GM19023 (cell line): ENCODE measurements around the gene ZNF320.
"Not testable (repeated sequence)": the region's sequence is repeated elsewhere in the genome, so short reads cannot be mapped to it uniquely, and the experiment has no call there.

Experiments used
- ATAC-seq: cut with Tn5 transposase; IDR thresholded peaks from one replicate; pipeline ENCODE4 v1.9.1; 2021; ENCODE audit warnings: mild to moderate bottlenecking, moderate library complexity; ENCODE audit not compliant: unreplicated experiment

ZNF320 gene

DNA sequence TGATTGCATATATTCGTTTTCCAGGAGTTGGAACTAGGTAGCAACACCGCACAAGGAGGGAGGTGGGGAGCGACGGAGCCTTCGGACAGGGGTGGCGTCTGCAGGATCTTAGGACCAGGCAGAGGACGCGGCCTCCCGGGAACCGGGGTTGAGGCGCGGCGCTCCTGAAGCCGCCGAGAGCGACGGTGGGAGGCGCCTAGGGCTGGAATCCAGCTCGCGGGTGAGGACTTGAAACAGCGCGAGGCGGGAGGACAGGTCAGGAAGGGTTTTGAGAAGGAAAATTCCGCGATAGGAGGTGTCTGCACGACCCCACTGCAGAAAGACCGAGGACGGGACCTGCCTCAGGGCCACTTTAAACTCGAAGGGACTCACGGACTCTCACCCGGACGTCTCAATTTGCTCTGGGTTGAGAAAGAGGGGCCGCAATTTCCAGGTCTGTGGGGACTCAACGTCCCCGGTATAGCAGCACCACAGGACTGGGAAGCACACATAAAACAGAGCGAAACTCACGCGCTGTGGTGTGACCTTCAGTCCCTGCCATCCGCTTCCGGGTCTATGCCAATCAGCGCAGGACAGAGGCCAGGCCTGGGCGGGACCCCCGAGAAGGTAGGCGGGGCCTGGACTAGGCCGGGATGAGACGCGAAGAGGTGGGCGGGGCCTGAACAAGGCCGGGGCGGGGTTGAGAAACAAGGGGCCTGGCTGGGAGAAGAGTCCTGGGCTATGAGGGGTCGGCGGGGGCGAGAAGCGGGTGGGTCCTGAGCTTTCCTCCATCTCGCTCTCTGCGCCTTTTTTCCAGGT lies at the start of gene ZNF320:
Gene ZNF320, minus strand, starts transcription at position 498 of the 798 bp plus-strand sequence. CDS start 7,380 bp downstream, outside the sequence.
- peak; percentile 96 for ATAC-seq

DNA sequence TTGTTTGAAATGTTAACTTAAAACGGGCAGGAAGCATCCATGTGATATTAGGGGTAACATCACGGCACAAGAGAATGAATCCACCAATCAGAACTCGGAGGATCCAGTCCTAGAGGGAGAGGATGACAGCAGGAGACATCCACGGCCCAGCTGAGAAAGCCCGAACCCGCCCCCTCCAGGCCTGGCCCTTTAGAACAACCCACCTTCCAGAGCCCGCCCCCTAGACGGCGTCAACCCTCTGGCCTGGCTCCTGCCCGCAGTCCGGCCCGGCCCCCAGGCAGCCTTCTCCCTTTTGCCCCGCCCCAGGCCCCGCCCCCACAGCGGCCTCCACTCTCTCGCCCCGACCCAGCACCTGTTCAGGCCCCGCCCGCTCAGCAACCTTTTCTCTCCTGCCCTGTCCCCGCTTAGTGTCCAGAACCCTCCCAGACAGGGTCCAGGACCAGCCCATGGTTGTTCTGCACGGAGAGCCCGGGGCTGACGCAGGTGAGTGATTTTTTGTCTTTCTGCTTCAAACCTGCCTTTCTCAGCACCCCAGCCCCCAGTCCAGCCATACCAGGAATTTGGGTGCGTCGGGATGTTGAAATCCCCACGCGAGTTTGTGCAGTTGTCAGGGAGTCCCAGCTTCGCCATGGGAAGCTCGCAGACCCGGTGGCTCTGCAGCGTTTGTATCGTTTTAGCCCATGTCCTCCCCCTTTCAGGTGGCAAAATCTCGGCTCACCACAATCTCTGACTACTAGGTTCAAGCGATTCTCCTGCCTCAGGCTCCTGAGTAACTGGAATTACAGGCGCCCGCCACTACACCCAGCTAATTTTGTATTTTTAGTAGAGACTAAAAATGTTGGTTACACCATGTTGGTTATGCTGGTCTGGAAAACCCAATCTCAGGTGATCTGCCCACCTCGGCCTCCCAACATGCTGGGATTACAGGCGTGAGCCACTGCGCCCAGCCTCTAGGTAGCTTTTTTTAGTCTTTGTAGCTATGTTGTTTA lies 49.2 kb upstream of the ZNF320 start:
- ATAC-seq = no peak

DNA sequence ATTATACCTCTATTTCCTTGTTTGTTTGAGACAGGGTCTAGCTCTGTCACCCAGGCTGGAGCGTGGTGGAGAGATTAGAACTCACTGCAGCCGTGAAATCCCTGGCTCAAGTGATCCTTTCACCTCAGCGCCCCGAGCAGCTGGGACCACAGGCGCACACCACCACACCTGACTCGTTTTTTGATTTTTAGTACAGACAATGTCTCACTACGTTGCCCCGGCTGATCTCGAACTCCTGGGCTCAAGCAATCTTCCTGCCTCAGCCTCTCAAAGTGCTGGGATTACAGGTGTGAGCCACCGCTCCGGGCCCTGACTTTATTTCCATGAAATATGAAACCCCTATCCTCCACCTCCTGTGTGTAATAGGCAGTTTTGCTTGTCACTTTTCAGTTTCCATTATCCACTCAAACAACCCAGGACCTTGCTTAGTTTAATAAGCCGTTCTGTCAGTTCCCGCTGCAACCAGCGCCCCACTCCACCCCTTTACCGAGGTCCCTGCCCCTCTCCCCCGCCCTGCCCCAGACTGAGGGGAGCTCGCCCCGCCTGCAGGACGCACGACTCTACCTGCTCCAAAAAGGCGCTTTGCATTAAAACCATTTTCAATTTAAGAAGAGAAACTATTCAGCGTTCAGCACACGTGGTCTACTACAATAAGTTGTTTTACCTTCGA lies 48.4 kb upstream of the ZNF320 start:
- no peak for ATAC-seq

DNA sequence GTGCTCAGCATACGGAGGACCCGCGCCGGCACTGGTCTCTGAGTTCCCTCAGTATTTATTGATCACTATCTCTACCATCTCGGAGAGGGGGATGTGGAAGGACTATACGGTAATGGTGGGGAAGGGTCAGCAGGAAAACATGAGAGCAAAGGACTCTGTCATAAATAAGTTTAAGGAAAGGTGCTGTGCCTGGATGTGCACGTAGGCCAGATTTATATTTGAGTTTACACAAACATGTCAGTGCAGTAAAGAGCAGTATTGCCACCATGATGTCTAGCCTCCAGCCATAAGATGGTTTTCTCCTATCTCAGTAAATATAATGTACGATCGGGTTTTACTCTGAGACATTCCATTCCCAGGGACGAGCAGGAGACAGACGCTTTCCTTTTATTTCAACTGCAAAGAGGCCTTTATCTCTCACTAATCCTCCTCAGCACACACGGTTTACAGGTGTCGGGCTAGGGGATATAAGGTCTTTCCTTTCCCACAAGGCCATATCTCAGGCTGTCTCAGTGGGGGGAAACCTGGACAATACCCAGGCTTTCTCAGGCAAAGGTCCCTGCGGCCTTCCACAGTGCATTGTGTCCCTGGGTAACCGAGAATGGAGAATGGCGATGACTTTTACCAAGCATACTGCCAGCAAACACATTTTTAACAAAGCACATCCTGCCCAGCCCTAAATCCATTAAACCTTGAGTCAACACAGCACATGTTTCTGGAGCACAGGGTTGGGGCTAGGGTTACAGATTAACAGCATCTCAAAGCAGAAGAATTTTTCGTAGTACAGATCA lies 47.5 kb upstream of the ZNF320 start:
- ATAC-seq = not testable (repeated sequence)

DNA sequence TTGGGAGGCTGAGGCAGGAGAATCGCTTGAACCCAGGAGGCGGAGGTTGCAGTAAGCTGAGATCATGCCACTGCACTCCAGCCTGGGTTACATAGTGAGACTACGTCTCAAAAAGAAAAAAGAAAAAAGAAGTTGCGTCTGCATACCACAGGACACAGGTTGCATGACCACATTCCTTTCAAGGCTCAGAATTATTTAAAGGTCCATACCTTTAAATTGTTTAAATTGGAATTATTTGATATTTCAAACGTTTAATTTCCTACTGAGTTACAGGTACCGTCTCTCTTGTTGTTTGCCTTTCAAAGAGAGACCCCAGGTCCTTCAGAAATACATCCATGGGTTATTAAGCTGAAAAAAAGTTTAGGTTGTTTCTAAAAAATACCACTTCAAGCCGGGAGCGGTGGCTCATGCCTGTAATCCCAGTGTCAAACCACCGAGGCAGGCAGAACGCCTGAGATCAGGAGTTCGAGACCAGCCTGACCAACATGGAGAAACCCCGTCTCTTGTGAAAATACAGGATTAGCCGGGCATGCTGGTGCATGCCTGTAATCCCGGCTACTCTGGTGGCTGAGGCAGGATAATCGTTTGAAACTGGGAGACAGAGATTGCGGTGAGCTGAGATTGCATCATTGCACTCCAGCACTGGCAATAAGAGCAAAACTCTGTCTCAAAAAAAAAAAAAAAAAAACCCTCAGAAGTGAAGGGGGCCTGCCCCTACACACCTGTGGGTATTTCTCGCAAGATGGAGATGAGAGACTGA lies 46.6 kb upstream of the ZNF320 start:
- no peak for ATAC-seq

DNA sequence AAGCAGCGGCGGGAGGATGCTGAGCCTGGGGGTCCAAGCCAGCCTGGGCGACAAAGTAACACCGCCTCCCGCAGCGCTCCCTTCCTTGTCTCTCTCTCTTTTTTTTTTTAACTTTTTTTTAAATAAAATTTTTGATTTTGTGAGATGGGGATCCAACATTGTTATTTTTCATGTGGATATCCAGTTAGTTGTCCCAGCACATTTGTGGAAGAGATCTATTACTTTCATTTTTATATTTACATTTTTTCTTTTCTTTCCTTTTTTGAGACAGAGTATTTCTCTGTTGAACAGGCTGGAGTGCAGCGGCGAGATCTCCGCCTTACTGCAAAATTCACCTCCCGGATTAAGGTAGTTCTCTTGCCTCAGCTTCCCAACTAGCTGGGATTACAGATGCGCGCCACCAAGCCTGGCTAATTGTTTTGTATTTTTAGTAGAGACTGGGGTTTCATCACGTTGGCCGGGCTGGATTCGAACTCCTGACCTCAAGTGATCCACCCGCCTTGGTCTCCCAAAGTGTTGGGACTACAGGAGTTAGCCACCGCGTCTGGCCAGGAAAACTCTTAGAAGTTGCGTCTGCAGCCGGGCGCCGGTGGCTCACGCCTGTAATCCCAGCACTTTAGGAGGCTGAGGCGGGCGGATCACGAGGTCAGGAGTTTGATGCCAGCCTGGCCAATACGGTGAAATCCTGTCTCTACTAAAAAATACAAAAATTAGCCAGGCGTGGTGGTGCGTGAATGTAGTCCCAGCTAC lies 45.9 kb upstream of the ZNF320 start:
- no peak for ATAC-seq

DNA sequence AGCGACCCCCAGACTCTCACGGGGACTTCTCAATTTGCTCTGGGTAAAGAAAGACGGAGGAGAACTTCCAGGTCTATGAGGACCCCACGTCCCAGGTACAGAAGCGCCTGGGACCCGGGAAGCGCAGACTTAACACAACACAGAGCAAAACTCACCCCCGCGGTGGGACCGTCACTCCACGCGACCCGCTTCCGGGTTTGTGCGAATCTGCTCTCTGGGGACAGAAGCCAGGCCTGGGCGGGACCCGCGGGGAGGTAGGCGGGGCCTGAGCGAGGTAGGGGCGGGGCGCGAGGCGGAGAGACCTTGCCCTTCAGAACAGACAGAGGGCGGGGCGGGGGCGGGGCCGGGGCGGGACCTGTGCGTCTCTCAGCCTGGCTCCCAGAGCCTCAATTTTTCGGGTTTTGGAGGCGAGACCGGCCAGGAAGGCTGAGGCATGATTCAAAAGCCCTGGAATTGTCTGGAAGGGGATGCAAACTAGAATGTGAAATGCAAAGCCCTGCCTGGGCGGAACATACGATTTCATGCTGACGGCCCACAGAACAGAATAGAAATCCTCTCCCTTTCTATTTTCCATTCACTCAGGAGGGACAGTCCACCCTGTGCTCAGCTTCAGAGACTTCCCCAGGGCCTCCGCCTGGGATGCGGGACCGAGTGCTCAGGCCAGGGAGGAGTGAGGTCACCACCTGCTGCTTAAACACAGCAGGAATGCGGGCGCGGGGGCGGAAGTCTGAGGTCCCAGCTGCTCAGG lies 45.1 kb upstream of the ZNF320 start:
- peak; percentile 97 for ATAC-seq

DNA sequence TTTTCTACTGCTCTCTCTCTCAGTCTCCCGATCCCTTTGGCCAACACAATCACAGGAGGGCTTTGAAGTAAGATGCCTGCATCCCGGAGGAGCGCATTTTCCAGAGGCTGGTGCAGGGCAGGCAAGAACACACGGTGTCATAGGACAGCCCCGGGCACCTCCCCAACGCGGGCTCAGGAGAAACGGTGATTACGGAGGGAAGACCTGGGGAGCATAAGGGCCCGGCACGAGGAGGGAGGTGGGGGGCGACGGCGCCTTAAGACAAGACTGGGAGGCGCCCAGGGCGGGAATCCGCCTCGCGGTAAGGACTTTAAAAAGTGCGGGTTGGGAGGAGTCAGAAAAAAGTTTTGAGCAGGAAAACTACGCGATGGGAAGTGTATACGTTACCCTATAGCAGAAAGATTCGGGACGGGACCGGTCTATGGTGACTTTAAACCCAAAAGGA lies 44.5 kb upstream of the ZNF320 start:
- peak; percentile 31 for ATAC-seq

DNA sequence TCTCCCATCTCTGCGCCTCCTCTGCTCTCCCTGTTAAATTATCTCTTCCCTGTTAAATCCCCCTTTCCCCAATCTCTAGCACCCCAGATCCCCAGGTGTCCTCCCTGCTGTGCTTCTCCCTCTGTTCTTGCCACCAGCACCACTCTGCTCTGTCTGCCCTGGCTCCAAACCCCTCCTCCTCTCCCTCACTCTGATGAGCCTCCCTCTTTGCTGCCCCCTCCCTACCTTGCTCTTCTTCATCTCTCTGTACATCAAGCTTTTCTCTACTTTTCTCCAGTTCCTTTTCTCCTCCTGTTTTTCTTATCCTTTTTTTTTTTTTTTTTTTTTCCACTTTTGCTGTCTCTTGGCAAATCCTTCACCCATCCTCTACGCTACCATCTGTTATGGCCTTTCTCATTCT lies 44.1 kb upstream of the ZNF320 start:
- ATAC-seq = not testable (repeated sequence)

DNA sequence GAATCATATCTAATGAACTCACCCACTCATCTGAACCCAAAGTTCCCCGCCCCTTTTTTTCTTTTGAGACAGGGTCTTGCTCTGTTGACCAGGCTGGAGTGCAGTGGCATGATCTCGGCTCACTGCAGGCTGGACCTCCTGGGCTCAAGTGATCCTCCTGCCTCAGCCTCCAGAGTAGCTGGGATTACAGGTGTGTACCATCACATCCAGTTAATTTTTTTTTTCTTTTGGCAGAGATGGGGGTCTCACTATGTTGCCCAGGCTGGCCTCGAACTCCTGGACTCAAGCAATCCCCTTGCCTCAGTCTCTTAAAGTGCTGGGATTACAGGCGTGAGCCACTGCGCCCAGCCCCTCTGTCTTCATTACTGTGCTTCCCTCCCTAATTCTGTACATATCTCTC lies 43.5 kb upstream of the ZNF320 start:
- ATAC-seq = not testable (repeated sequence)

DNA sequence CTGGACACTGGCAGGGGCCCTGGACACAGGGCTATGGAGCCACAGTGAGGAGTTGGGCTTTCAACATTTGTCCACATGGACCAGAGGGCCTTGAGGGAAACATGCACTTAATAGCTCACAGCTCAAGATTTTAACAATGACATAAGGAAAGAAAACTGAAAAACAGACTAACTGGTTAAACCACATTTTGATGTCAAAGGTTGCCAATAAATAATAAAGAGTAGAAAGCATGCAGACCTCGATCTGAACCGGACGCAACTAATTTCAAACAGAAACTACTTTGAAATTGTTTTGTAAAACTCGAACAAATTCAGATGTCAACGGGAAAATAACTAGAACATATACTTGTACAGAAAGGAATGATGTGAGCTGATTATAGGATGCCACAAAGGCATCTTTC lies 41.3 kb upstream of the ZNF320 start:
- ATAC-seq = no peak

DNA sequence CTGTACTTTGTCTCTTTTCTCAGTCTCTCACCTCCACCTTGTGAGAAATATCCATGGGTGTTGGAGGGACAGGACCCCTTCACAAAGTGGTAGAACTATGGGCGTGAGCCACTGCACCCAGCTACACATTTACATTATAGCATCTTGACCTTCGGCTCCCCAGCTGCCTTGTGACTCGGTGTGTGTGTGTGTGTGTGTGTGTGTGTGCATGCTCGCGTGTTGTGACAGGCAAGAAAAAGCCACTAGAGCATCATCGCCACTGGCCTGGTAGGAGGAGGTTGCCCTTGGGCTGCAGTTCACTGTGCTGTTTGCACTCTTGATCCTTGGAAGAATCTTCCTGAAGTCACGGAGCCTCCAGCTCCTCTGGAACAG lies 39.5 kb upstream of the ZNF320 start:
- ATAC-seq = no peak

DNA sequence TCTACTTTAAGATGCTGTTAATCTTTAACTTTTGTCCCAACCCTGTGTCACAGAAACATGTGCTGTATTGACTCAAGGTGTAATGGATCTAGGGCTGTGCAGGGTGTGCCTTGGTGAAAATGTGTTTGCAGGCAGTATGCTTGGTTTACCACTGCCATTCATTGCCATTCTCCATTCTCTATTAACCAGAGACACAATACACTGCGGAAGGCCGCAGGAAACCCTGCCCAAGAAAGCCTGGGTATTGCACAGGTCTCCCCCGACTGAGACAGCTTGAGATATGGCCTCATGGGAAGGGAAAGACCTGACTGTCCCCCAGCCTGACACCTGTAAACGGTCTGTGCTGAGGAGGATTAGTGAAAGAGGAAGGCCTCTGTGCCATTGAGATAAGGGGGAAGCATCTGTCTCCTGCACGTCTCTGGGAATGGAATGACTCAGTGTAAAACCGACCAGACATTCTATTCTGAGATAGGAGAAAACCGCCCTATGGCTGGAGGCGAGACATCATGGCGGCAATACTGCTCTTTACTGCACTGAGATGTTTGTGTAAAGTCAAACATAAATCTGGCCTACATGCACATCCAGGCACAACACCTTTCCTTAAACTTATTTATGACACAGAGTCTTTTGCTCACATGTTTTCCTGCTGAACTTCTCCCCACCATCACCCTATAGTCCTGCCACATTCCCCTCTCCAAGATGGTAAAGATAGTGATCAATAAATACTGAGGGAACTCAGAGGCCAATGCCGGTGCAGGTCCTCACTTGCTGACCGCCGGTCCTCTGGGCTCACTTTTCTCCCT lies 38.9 kb upstream of the ZNF320 start:
- no peak for ATAC-seq

DNA sequence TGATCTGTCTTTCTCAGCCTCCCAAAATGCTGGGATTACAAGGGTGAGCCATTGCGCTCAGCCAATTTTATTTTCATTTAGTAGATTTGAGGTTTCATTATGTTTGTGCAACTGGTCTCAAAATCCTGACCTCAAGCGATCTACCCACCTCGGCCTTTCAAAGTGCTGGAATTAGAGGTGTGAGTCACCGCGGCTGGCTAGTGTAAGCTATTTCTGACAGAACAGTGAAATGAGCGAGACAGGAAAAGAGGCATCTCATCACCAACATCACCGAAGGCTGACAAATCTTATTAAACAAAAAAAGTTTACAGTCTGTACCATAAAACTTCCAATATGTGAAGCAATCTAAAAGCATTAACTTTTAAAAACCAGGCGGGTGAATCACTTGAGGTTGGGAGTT lies 38.0 kb upstream of the ZNF320 start:
- ATAC-seq = no peak

DNA sequence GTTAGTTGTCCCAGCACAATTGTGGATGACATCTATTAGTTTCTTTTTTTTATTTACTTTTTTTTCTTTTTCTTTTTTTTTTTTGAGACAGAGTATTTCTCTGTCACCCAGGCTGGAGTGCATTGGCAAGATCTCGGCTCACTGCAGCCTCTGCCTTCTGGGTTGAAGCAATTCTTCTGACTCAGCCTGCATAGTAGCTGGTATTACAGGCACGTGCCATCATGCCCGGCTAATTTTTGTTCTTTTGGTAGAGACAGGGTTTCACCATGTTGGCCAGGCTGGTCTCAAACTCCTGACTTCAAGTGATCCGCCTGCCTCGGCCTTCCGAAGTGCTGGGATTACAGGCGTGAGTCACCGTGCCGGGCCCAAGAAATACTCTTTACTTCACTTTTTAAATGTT lies 27.2 kb upstream of the ZNF320 start:
- not testable (repeated sequence) for ATAC-seq

DNA sequence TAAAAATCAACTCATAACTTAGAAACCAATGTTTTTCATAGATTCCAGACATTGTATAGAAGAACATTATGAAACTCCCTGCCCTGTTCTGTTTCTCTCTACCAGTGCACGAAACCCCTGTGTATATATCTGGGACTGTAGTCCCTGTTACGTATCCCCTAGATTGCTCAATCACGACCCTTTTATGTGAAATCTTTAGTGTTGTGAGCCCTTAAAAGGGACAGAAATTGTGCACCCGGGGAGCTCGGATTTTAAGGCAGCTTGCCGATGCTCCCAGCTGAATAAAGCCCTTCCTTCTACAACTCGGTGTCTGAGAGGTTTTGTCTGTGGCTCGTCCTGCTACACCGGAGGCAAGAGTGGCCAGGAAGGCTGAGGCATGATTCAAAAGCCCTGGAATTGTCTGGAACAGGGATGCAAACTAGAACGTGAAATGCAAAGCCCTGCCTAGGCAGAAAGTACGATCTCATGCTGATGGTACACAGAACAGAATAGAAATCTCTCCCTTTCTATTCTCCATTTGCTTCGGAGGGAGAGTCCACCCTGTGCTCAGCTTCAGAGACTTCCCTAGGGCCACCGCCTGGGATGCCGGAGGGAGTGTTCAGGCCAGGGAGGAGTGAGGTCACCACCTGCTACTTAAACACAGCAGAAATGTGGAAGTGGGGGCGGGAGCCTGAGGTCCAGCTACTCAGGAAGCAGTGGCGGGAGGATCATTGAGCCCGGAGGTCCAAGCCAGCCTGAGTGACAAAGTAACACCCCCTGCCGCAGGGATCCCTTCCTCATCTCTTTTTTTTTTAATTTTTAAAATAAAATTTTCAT lies 26.6 kb upstream of the ZNF320 start:
- no peak for ATAC-seq
